ENCODE results near the gene AKIRIN1.
"Not testable (repeated sequence)": the region's sequence is repeated elsewhere in the genome, so short reads cannot be mapped to it uniquely, and the experiment has no call there.

Gene AKIRIN1

GRCh38 chr1:39026051-39026865, 35.2 kb downstream of the AKIRIN1 start, which contains the start of gene NDUFS5:
Gene NDUFS5, plus strand, starts transcription at chr1:39026350. Its CDS starts 2,375 bp downstream, at chr1:39028725.
- in situ Hi-C loops (cut with HindIII; ENCODE audit: low pct_ligation_motif_present, low pct_unique_long_range_greater_than_20kb, low sequenced_read_pairs): no loop called here
- DNase-seq: peak; percentile 91

GRCh38 chr1:39026866-39027507, 35.9 kb downstream of the AKIRIN1 start:
- DNase-seq: no peak
- in situ Hi-C loops (cut with HindIII; ENCODE audit: low pct_ligation_motif_present, low pct_unique_long_range_greater_than_20kb, low sequenced_read_pairs): no loop called here

GRCh38 chr1:39034114-39034654, 43.1 kb downstream of the AKIRIN1 start:
- DNase-seq: no peak
- in situ Hi-C loops (cut with HindIII; ENCODE audit: low pct_ligation_motif_present, low pct_unique_long_range_greater_than_20kb, low sequenced_read_pairs): no loop called here

- in situ Hi-C loops (cut with HindIII; ENCODE audit: low pct_ligation_motif_present, low pct_unique_long_range_greater_than_20kb, low sequenced_read_pairs): no loop called here
- DNase-seq: no peak
Observed at GRCh38 chr1:39036678-39037077, 45.6 kb downstream of the AKIRIN1 start.

GRCh38 chr1:39043513-39043912, 52.4 kb downstream of the AKIRIN1 start:
- in situ Hi-C loops (cut with HindIII; ENCODE audit: low pct_ligation_motif_present, low pct_unique_long_range_greater_than_20kb, low sequenced_read_pairs): no loop called here
- no peak for DNase-seq

GRCh38 chr1:39044762-39045161, 53.7 kb downstream of the AKIRIN1 start:
- in situ Hi-C loops (cut with HindIII; ENCODE audit: low pct_ligation_motif_present, low pct_unique_long_range_greater_than_20kb, low sequenced_read_pairs): no loop called here
- no peak for DNase-seq

GRCh38 chr1:39045231-39045630, 54.2 kb downstream of the AKIRIN1 start:
- in situ Hi-C loops (cut with HindIII; ENCODE audit: low pct_ligation_motif_present, low pct_unique_long_range_greater_than_20kb, low sequenced_read_pairs): no loop called here
- DNase-seq: no peak

GRCh38 chr1:39046613-39047210, 55.6 kb downstream of the AKIRIN1 start:
- in situ Hi-C loops (cut with HindIII; ENCODE audit: low pct_ligation_motif_present, low pct_unique_long_range_greater_than_20kb, low sequenced_read_pairs): no loop called here
- no peak for DNase-seq

- peak; percentile 94 for DNase-seq
- in situ Hi-C loops (cut with HindIII; ENCODE audit: low pct_ligation_motif_present, low pct_unique_long_range_greater_than_20kb, low sequenced_read_pairs): no loop called here
Observed at GRCh38 chr1:39047374-39048229, 56.5 kb downstream of the AKIRIN1 start.

GRCh38 chr1:39048745-39049370, 57.8 kb downstream of the AKIRIN1 start:
- in situ Hi-C loops (cut with HindIII; ENCODE audit: low pct_ligation_motif_present, low pct_unique_long_range_greater_than_20kb, low sequenced_read_pairs): no loop called here

GRCh38 chr1:39050001-39050400, 58.9 kb downstream of the AKIRIN1 start:
- no peak for DNase-seq
- in situ Hi-C loops (cut with HindIII; ENCODE audit: low pct_ligation_motif_present, low pct_unique_long_range_greater_than_20kb, low sequenced_read_pairs): no loop called here

More at GRCh38 chr1:39048745-39049370, 57.8 kb downstream of the AKIRIN1 start:
- no peak for DNase-seq

- DNase-seq; in situ Hi-C loops (cut with HindIII; ENCODE audit: low pct_ligation_motif_present, low pct_unique_long_range_greater_than_20kb, low sequenced_read_pairs): not testable (repeated sequence)
Observed at GRCh38 chr1:39051193-39051850, 60.2 kb downstream of the AKIRIN1 start.

- in situ Hi-C loops (cut with HindIII; ENCODE audit: low pct_ligation_motif_present, low pct_unique_long_range_greater_than_20kb, low sequenced_read_pairs): no loop called here
- no peak for DNase-seq
Observed at GRCh38 chr1:39051956-39052355, 60.9 kb downstream of the AKIRIN1 start.

- in situ Hi-C loops (cut with HindIII; ENCODE audit: low pct_ligation_motif_present, low pct_unique_long_range_greater_than_20kb, low sequenced_read_pairs); DNase-seq: not testable (repeated sequence)
Observed at GRCh38 chr1:39055213-39055710, 64.2 kb downstream of the AKIRIN1 start.

All from ACHN (cell line).